HCT116 (cell line): ENCODE measurements around the gene C3orf22.

Experiments used
- ATF3 ChIP-seq: IDR thresholded peaks from 2 replicates; pipeline ENCODE4 v1.6.1; 2012
- CTCF ChIP-seq, 3 experiments: fragments of 200-600 bp in 1 of 3; sonication (generic) in 1 of 3; IDR thresholded peaks in 2 of 3; conservative IDR thresholded peaks in 1 of 3; 2 replicates each; pipeline ENCODE4 v1.5.1; 2012 to 2017; ENCODE audit warnings: low read depth in 2 of 3, low read length in 2 of 3, antibody characterized with exemption in 1 of 3, borderline replicate concordance in 1 of 3, control low read depth in 1 of 3, mild to moderate bottlenecking in 1 of 3, mixed read lengths in 1 of 3, mixed run types in 1 of 3, moderate library complexity in 1 of 3; ENCODE audit not compliant: insufficient read depth in 1 of 3
- ELF1 ChIP-seq: IDR thresholded peaks from 2 replicates; pipeline ENCODE4 v1.6.1; 2012; ENCODE audit warnings: low read depth, borderline replicate concordance
- EZH2 ChIP-seq: fragments of 200-600 bp; sonication (generic); IDR thresholded peaks from 2 replicates; pipeline ENCODE4 v1.6.1; 2017; ENCODE audit warnings: antibody characterized with exemption, mixed run types
- FOSL1 ChIP-seq: IDR thresholded peaks from 2 replicates; pipeline ENCODE4 v1.6.1; 2012; ENCODE audit warnings: low read depth
- POLR2A ChIP-seq: IDR thresholded peaks from 2 replicates; pipeline ENCODE4 v1.7.0; 2011; ENCODE audit warnings: borderline replicate concordance; ENCODE audit not compliant: insufficient read depth, insufficient read length; ENCODE audit errors: extremely low read depth
- REST ChIP-seq: IDR thresholded peaks from 2 replicates; pipeline ENCODE4 v1.6.1; 2012; ENCODE audit warnings: low read depth
- YY1 ChIP-seq: IDR thresholded peaks from 2 replicates; pipeline ENCODE4 v1.6.1; 2011; ENCODE audit warnings: low read length, low read depth, moderate library complexity, mild to moderate bottlenecking; ENCODE audit not compliant: insufficient replicate concordance; ENCODE audit errors: extremely low read depth
- ZNF274 ChIP-seq: fragments of 200-500 bp; sonication (Bioruptor generic); IDR thresholded peaks from 2 replicates; pipeline ENCODE4 v1.6.1; 2014; ENCODE audit warnings: mild to moderate bottlenecking, low read depth, low read length, inconsistent platforms

- no peak for TF ChIP-seq ZNF274
- no peak for TF ChIP-seq ATF3
- TF ChIP-seq FOSL1: no peak
- TF ChIP-seq EZH2: no peak
- TF ChIP-seq CTCF (IDR thresholded peaks at IDR 0.05 in 2 of 3, conservative IDR thresholded peaks at IDR 0.05 in 1 of 3; ENCODE audit: borderline replicate concordance in 1 of 3, insufficient read depth in 1 of 3, low read depth in 2 of 3, low read length in 2 of 3): no peak
- no peak for TF ChIP-seq POLR2A
- no peak for TF ChIP-seq REST
- TF ChIP-seq YY1: no peak
- TF ChIP-seq ELF1: no peak
Measured at GRCh38 chr3:126512026-126512425, 46.7 kb downstream of the C3orf22 start.
